Superior temporal gyrus (tissue), 1 donor: ENCODE measurements around the gene AFF3.

Experiments
- DNase-seq: peaks from one replicate; pipeline ENCODE4 v3.0.0-alpha.2; 2016; ENCODE audit errors: extremely low spot score

The AFF3 gene

DNA sequence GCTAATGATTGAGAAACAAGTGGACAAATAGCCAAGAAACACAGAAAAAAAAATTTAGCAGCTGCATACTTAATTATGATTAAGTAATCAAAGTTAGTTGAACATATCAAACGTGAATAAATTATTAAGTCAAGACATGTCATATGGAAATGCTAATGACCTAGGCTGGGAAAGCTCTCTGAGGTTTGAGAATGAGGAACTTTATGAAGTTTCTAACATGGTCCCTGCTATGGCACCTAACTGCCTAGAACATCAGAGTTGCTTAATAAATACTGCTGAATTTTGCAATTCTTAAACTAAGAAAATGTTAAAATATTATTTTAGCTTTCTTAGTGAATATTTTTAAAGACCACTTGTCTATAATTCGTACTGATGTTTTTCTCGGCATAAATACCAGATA is 99.8 kb downstream of the AFF3 start:
- DNase-seq = no peak

GRCh38 chr2:100041946-100042345 is 100.4 kb downstream of the AFF3 start:
- DNase-seq = no peak

GRCh38 chr2:100041385-100041784 is 101.0 kb downstream of the AFF3 start:
- DNase-seq = no peak

DNA sequence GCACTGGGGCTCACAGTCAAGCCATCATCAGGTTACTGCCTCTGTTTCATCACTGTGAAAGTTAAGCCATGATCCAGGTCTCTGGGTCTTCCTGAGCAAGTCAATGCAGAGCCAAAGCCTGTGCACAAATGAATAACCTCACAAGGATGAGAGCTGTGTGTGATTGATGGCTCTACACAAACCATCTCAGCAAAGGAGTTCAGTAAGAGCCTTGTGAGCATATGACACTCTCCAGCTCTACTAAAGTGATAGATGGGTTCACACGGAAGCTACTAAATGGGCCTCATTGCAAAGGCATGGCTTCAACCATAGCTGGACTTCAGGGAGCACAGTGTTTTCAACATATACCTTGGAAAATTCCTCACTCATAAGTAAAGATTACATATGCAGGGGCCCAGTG is 101.5 kb downstream of the AFF3 start:
- no peak for DNase-seq

DNA sequence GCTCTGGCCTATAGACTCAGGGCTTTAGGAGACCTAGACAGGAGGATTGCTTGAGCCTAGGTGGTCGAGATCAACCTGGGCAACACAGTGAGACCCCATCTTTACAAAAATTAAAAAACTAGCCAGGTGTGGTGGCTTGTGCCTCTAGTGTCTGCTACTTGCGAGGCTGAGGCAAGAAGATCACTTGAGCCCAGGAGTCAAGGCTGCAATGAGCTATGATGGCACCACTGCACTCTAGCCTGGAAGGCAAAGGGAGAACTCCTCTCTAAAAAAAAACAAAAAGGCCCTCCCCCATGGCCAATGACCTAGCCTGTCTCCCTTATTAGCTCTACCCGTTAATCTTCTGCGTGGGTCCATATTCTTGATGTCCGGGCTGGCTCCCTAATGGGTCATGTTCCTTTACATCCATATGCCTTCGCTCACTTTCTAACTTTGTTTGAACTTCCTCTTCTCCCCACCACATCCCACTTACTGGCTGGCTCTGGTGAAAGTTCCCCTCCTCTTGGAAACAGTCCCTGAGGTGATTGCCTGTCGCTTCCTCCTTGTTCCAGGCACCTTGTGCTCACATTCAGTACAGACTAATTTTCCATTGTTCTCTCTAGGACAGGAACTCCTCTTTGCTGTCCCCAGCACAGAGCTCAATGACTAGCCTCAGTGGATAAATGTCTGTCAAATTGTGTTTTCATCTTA is 103.0 kb downstream of the AFF3 start:
- DNase-seq = no peak

- no peak for DNase-seq
Measured at GRCh38 chr2:100038011-100038410, 104.4 kb downstream of the AFF3 start.

DNA sequence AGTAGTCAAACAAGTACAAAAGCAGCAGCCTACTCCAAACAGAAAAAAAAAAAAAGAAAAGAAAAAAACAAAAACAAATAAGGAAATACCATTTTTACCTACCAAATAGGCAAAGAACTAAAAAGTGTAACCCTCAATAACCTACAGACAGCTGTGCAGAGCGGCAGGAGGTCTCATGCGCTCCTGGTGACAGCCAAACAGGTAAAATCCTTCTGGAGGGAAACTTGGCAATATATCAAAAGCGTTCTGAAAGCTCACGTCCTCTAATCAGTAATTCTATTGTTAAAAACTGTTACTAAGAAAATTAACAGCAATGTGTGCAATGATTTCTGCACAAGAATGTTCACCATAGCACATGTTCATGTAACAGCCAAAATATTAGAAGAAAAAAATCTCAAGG is 105.6 kb downstream of the AFF3 start:
- DNase-seq = no peak

DNA sequence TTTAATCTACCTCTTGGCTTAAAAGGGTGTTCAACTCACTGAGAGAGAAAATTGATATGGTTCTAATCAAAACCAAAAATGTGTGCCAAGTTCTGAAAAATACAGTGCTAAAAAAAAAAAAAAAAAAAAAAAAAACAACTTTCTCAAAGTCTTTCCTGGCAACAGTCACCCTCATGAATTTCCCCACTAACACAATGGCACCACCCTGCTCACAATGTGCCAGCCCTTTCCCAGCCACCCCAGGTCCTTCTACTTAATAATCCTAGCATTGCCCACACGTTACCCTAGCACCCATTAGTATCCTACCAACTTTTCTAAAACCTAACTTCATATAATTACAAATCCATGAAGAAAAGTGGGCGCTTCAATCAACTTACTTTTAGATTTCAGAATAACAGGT is 106.4 kb downstream of the AFF3 start:
- no peak for DNase-seq

DNA sequence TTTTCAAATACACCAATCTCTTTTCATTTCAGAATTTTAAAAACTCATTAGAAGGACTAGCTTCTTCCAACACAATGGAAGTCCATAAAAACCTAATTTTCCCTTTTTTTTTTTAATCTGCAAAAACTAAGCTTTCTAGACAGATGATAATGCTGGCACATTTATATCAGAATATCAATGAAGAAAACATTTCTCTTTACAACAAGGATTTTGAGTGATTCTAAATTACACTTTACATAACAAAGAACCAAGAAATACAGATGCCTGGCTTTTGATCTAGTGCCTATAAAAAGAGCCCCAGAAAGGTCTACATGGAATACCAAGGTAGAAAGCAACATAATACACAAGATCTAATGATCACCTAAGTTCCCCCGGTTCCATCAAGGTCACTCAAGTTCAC is 108.0 kb downstream of the AFF3 start:
- DNase-seq = no peak

- DNase-seq = no peak
Measured at GRCh38 chr2:100033976-100034375, 108.4 kb downstream of the AFF3 start.

GRCh38 chr2:100031604-100032003 is 110.8 kb downstream of the AFF3 start:
- no peak for DNase-seq

DNA sequence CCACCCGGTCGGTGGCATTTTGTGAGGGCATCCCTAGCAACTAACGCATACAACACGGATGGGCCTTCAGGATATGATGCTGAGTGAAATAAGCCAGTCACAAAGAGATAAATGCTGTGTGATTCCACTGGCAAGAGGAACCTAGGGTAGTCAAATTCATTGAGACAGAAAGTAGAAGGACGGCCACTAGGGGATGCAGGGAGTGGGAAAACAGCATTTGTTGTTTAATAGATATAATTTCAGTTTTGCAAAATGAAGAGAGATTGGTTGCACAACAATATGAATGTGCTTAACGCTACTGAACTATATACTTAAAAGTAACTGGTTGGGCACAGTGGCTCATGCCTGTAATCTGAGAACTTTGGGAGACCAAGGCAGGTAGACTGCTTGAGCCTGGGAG is 112.9 kb downstream of the AFF3 start:
- no peak for DNase-seq

DNA sequence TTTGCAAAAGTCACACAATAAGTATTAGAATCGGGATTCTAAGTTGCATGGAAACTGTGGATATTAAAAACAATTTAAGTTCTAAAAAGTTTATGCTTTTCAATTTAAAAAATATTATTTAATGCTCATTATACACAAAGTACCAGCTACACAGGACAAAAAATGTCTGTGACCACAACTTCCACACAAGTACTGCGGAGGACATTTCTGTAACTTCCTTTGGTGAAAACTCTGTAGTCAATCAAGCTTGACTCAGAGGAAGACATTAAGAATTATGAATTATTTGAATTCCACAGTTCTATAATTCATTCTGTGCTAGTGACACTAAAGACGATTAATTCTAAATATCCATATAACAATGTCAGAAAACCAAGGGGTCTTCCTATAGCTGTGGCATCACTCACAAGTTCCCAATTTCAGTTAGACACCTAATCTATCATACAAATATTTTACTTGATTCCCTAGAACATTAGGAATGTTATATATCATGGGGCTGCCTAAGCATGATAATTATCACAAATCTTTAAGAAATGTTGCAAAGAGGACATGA is 120.5 kb downstream of the AFF3 start:
- no peak for DNase-seq

GRCh38 chr2:100019499-100019898 is 122.9 kb downstream of the AFF3 start:
- DNase-seq = no peak

GRCh38 chr2:100018341-100019193 is 123.8 kb downstream of the AFF3 start:
- DNase-seq = no peak

DNA sequence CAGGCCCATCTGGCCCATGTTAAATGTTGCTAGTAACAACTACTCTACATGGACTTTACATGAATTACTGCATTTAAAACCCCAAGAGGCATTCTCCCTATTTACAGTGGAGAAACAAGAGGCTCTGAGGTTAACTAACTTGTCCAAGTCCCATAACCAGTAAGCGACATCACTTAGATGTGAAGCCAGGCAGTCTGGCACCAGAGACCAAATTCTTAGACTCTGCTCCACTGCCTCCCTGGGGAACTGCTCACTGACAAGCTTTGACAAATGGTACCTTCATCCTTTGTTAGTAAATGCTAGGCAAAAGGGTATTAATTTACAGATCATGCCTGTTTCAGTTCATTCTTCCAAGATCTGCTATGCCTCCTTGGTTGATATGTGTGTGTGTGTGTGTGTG is 124.8 kb downstream of the AFF3 start:
- DNase-seq = no peak

DNA sequence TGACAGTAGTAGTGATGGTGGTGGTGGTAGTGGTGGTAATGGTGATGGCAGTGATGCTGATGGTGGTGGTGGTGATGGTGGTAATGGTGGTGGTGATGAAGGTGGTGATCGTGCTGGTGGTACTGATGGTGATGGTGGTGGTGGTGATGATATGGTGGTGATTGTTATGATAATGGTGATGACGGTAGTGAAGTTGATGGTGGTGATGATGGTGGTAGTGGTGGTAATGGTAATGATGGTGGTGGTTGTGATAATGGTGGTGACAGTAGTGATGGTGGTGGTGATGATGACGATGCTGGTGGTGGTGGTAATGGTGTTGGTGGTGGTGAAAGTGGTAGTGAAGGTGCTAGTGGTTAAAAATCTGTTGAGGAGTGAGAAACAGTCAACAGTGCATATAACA is 125.6 kb downstream of the AFF3 start:
- DNase-seq = no peak

GRCh38 chr2:100015849-100016248 is 126.5 kb downstream of the AFF3 start:
- DNase-seq = no peak

DNA sequence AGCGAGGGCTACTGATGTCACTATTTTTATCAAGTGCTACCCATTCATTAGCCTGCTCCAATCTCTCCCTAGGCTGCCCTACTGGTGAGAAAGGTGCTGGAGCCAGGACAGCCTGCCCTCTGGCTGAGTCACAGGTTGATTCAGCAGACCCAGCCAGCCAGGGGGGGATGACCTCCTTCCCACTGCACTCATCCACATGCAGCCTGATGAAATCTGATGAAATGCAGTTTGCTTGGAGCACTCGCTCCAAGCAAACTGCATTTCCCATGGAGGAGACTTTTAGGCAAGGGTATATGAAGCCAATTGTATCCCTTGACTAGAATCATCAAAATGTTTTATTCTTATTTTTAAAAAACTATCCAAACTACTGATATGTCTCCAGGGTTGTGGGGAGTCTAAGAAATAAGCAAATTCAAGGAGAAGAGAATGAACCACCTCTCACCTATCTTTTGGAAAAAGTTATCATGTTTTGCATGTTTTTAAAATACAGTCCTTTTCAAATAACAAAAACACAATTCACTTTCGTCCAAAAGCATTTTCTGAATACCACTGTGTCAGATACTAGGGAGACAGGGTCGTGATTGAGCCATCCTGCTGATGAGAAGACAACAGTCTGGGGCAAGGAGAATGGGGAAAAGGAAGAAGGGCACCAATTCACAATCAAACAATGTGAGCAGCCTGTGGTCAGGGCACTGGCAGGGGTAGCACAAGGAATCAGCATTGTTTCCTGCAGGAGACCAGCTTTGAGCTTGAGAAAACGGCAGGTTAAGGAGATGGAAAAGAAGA is 128.3 kb downstream of the AFF3 start:
- no peak for DNase-seq

GRCh38 chr2:100012561-100012960 is 129.8 kb downstream of the AFF3 start:
- no peak for DNase-seq

GRCh38 chr2:100011272-100011731 is 131.1 kb downstream of the AFF3 start:
- DNase-seq = no peak

- DNase-seq = no peak
Measured at GRCh38 chr2:100010606-100011005, 131.8 kb downstream of the AFF3 start.
